ENCODE data around the gene IL10RB.

Gene IL10RB

DNA sequence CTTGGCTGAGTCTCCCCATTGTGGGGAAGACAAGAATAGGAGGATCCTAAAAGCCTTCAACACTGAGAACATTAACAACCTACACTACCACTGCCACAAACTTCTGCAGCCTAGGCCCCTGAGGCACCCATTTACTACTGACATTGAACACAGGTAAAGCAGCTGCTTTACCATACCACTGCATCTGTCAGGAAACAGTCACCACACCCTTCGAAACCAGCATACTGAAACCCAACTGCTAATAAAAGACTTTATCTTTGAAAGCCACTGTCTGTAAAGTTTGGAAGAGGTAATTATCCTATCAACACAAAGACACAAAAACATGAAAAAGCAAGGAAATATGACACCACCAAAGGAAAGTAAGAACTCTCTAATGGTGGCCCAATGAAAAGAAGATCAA lies 66.0 kb downstream of the IL10RB start:
- DNase-seq (ENCODE audit: low spot score), result no peak

DNA sequence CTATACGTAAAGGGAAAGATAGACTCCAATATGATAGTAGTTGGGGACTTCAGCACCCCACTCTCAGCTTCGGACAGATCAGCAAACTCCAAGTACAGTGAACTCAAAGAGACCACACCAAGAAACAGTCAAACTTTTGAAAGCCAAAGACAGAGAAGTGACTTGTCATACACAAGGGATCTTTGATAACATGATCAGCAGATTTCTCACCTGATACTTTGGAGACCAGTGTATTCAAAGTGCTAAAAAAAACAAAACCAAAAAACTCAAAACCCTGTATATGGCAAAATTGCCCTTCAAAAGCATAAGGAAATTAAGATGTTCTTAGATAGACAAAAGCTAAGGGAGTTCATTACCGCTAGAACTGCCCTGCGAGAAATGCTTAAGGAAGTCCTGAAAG lies 68.0 kb downstream of the IL10RB start:
- no peak for DNase-seq (ENCODE audit: low spot score)

DNA sequence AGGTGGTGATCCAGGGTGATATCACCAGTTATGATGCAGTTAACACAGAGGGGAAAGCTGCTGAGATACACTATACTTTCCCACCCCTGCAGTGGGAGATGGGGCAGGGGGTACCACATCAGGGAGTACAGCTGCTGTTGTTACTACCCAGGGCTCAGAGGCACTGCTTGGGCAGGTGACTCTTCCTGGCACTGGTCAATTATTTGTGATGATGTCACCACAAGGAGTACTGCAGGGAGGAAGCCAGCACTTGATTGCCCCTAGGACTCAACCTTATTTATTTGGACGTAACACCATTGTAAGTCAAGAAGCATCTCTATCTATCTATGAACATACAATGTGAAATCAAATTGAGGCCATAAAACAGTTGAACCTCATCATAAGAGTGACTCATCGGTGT lies 68.7 kb downstream of the IL10RB start:
- DNase-seq (ENCODE audit: low spot score), result no peak

DNA sequence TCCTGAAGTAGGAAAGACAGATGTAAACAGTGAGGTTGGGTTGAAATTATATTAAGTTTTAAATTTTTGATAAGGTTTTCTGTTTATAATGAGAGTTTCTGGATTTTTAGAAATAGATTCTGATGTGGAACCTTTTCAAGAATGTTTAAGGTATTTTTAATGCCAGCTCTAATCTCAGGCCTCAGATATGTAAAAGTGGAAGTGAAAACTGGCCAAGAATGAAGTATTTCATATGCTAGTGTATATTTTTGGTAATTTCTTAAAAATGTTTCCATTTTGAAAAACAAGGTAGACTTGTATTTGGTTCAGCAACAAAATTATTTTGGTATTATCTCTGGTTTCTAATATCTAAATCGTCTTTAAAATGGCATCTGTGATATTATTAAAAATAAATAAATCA lies 73.0 kb downstream of the IL10RB start:
- no peak for DNase-seq (ENCODE audit: low spot score)

DNA sequence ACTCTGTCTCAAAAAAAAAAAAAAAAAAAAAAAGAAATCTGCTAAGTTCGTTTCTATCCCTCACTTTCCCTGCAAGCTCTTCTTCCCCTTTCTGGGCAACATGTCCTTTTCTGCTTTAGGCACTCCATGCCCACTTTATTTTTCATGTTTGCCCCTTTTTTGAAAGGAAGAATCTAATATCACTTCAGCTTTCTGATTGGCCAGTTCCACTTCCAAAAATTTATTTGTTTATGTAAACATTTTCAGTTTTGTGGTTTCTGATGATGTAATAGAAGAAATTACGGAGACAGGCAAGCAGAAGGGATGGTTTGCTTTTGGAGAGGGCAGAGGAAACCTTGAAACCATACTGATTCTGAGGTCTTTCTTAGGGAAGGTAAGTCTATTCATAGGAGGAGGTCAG lies 73.8 kb downstream of the IL10RB start:
- DNase-seq (ENCODE audit: low spot score), result no peak

DNA sequence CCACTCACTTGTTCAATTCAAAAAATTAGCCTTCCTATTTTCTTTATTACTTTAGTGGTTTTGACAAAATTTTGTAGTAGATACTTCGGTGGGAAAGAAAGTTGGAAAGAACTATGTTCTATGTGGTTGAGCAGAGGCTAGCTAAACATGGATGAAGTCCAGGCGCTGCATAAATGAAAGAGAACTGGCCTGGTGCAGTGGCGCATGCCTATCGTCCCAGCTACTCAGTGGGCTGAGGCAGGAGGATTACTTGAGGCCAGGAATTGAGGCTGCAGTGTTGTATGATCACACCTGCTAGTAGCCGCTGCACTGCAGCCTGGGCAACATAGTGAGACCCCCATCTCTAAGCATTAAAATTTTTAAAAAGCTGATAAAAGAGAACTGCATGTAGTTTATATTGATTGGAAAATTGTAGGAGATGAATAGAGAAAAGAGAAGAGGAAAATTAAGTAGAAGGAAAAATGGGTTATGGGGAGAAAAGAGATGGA lies 79.6 kb downstream of the IL10RB start:
- DNase-seq (ENCODE audit: low spot score), result no peak
